ENCODE measurements around the gene PABPC1L. TPM values are rescaled to one million over a fixed set of nuclear protein-coding genes. Genes with fewer than 3 reads are reported as not detected.

PABPC1L gene
- total and polyA plus RNA-seq, 7 donors, result 1.1 to 22.9 (median 4.4) TPM

- Histone ChIP-seq H3K27ac (no peak overlapping the region), H3K27me3 (no peaks in the 10 kb centered on the region), H3K9me3 (no peaks in the 10 kb centered on the region), H3K4me1 (peaks cover 0 to 66% (median 49%) of the 10 kb centered on the region in 4 donors), H3K36me3 (no peaks in the 10 kb centered on the region), H3K4me3 (no peak overlapping the region)
- peak in 1 of 4 experiments; percentile 5 for TF ChIP-seq CTCF (IDR thresholded peaks at IDR 0.05)
- TF ChIP-seq POLR2AphosphoS5 (IDR thresholded peaks at IDR 0.05), result no peak
- no peak for TF ChIP-seq EP300 (IDR thresholded peaks at IDR 0.05)
- TF ChIP-seq POLR2A (IDR thresholded peaks at IDR 0.05), result no peak
- 58 to 64% methylated on average over 6 of the region's 6 CpGs for WGBS, 2 donors
- intact Hi-C loops (cut with DNase I), result loop anchor here (5.0 to 10.0 kb wide), 3 partner anchors 74 to 574 kb away; partner anchors contain the start of genes FITM2, TOMM34 and TTPAL
- DNase-seq, result no peak
These were observed 21.4 kb upstream of the PABPC1L start for GRCh38 chr20:44888226-44889103.

GRCh38 chr20:44891826-44892225, 18.0 kb upstream of the PABPC1L start:
- H3K27ac ChIP-seq, result no peak overlapping the region
- H3K36me3 ChIP-seq, result no peaks in the 10 kb centered on the region
- WGBS, 2 donors, result 23 to 74% methylated on average over 1 of the region's 1 CpG
- no peak overlapping the region for H3K4me3 ChIP-seq
- no peaks in the 10 kb centered on the region for H3K27me3 ChIP-seq
- no peaks in the 10 kb centered on the region for H3K9me3 ChIP-seq
- peaks cover 0 to 73% (median 48%) of the 10 kb centered on the region in 4 donors for H3K4me1 ChIP-seq
- intact Hi-C loops (cut with DNase I), result no loop called here
- DNase-seq, result no peak
- no peak for TF ChIP-seq POLR2A (IDR thresholded peaks at IDR 0.05)
- no peak for TF ChIP-seq POLR2AphosphoS5 (IDR thresholded peaks at IDR 0.05)
- no peak for TF ChIP-seq CTCF (IDR thresholded peaks at IDR 0.05)
- TF ChIP-seq EP300 (IDR thresholded peaks at IDR 0.05), result no peak

- H3K27ac ChIP-seq, result no peak overlapping the region
- DNase-seq, result no peak
- no peaks in the 10 kb centered on the region for H3K27me3 ChIP-seq
- intact Hi-C loops (cut with DNase I), result no loop called here
- no peak for TF ChIP-seq POLR2AphosphoS5 (IDR thresholded peaks at IDR 0.05)
- no peak for TF ChIP-seq CTCF (IDR thresholded peaks at IDR 0.05)
- no peak for TF ChIP-seq EP300 (IDR thresholded peaks at IDR 0.05)
- no peak for TF ChIP-seq POLR2A (IDR thresholded peaks at IDR 0.05)
- no peak overlapping the region for H3K4me3 ChIP-seq
- H3K9me3 ChIP-seq, result no peaks in the 10 kb centered on the region
- 35 to 62% methylated on average over 2 of the region's 2 CpGs for WGBS, 2 donors
- no peaks in the 10 kb centered on the region for H3K36me3 ChIP-seq
- peaks cover 0 to 56% (median 30%) of the 10 kb centered on the region in 4 donors for H3K4me1 ChIP-seq
These were observed 14.9 kb upstream of the PABPC1L start for GRCh38 chr20:44894959-44895358.

- 76 to 93% methylated on average over 1 of the region's 1 CpG for WGBS, 2 donors
- Histone ChIP-seq H3K4me1 (peaks cover 0 to 51% (median 27%) of the 10 kb centered on the region in 4 donors), H3K9me3 (no peaks in the 10 kb centered on the region), H3K36me3 (peaks cover 0 to 3% (median 2%) of the 10 kb centered on the region in 4 donors), H3K27me3 (no peaks in the 10 kb centered on the region), H3K27ac (no peak overlapping the region), H3K4me3 (no peak overlapping the region)
- no peak for TF ChIP-seq POLR2AphosphoS5 (IDR thresholded peaks at IDR 0.05)
- no peak for TF ChIP-seq POLR2A (IDR thresholded peaks at IDR 0.05)
- no peak for TF ChIP-seq EP300 (IDR thresholded peaks at IDR 0.05)
- TF ChIP-seq CTCF (IDR thresholded peaks at IDR 0.05), result no peak
- intact Hi-C loops (cut with DNase I), result no loop called here
- no peak for DNase-seq
These were observed 13.3 kb upstream of the PABPC1L start for GRCh38 chr20:44896583-44896982.

All from sigmoid colon (tissue), 7 donors.